K562 (cell line): Measurements from ENCODE around the gene PLXNA2.

Experiments
- MAFK ChIP-seq: IDR thresholded peaks from 2 replicates; pipeline ENCODE4 v1.6.1; 2011; ENCODE audit warnings: low read length, improper control_type of control experiment
- MAZ ChIP-seq, 2 experiments: fragments of 450-650 bp in 1 of 2; sonication (generic) in 1 of 2; formaldehyde crosslinking; IDR thresholded peaks in 1 of 2; conservative IDR thresholded peaks in 1 of 2; 2 replicates each; pipeline versions ENCODE4 v1.4.0 to v1.5.0; 2020; ENCODE audit warnings: mild to moderate bottlenecking in 1 of 2, missing genetic modification reagents in 1 of 2
- NFIC ChIP-seq: fragments of 450-650 bp; IDR thresholded peaks from 2 replicates; pipeline ENCODE4 v1.6.1; 2017; ENCODE audit warnings: mild to moderate bottlenecking, inconsistent platforms
- NR4A1 ChIP-seq, 2 experiments: fragments of 250-450 bp in 1 of 2; fragments of 450-650 bp in 1 of 2; sonication (Bioruptor Pico) in 1 of 2; IDR thresholded peaks; 2 replicates each; pipeline versions ENCODE4 v1.4.0 to v1.6.1; 2016 to 2020; ENCODE audit warnings: mild to moderate bottlenecking in 2 of 2, missing compliant biosample characterization in 1 of 2, missing genetic modification characterization in 1 of 2, moderate library complexity in 1 of 2
- POLR2AphosphoS2 ChIP-seq: IDR thresholded peaks from 2 replicates; pipeline ENCODE4 v1.6.1; 2012; ENCODE audit warnings: low read length, improper control_type of control experiment
- TAL1 ChIP-seq: fragments of 450-650 bp; IDR thresholded peaks from 2 replicates; pipeline ENCODE4 v1.6.1; 2016; ENCODE audit warnings: mild to moderate bottlenecking
- TEAD4 ChIP-seq, 2 experiments: sonication (generic) in 1 of 2; formaldehyde crosslinking in 1 of 2; IDR thresholded peaks; 2 replicates each; pipeline versions ENCODE4 v1.6.1 to v1.8.0; 2012 to 2022; ENCODE audit warnings: borderline replicate concordance in 1 of 2, inconsistent platforms in 1 of 2, low read length in 1 of 2, mild to moderate bottlenecking in 1 of 2, missing genetic modification reagents in 1 of 2
- ZBTB1 ChIP-seq: sonication (generic); formaldehyde crosslinking; IDR thresholded peaks from 2 replicates; pipeline ENCODE4 v1.8.1; 2023; ENCODE audit warnings: missing genetic modification reagents, low read depth, mild to moderate bottlenecking, borderline replicate concordance
- ZBTB17 ChIP-seq: fragments of 450-650 bp; formaldehyde crosslinking; IDR thresholded peaks from 2 replicates; pipeline ENCODE4 v1.4.0; 2020; ENCODE audit warnings: mild to moderate bottlenecking
- ZNF263 ChIP-seq: sonication (generic); formaldehyde crosslinking; IDR thresholded peaks from 2 replicates; pipeline ENCODE4 v1.8.0; 2022; ENCODE audit warnings: mild to moderate bottlenecking, missing genetic modification reagents, borderline replicate concordance
- TF ChIP-seq, protein P1 (sequence below), 3 experiments: IDR thresholded peaks in 2 of 3; conservative IDR thresholded peaks in 1 of 3; 2 replicates each; pipeline ENCODE4 v1.5.1; 2011 to 2012; ENCODE audit warnings: low read length in 3 of 3, mild to moderate bottlenecking in 3 of 3, control low read depth in 2 of 3, improper control_type of control experiment in 1 of 3, inconsistent platforms in 1 of 3, low read depth in 1 of 3, mixed read lengths in 1 of 3, moderate library complexity in 1 of 3; ENCODE audit not compliant: insufficient read depth in 2 of 3
- TF ChIP-seq, protein P2 (sequence below): sonication (generic); formaldehyde crosslinking; IDR thresholded peaks from 2 replicates; pipeline ENCODE4 v1.8.0; 2022; ENCODE audit warnings: mild to moderate bottlenecking, missing genetic modification reagents
- TF ChIP-seq, protein P3 (sequence below), 2 experiments: fragments of 450-650 bp; formaldehyde crosslinking in 1 of 2; IDR thresholded peaks; 2 replicates each; pipeline versions ENCODE4 v1.4.0 to v1.6.1; 2014 to 2020; ENCODE audit warnings: mild to moderate bottlenecking in 2 of 2, borderline replicate concordance in 1 of 2, low read depth in 1 of 2

DNA sequence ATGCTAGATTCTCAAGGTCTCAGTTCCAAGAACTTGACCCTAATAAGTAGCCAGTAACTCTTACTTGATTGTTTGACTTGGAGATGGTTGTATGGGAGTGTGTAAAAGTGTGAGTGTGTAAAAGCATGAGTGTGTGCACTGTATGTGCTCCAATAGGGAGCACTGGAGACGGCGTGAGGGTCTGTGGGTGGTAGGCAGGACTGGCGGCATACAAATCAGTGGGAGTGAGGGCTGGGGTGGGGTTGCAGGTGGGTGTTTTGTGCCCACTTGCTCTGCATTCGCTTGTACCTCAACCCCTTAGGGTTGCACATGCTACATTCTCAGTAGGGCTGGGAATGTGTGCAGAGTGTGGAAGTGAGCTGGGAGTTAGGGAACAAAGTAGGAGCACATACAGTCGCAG, 253.7 kb downstream of the PLXNA2 start:
- TF ChIP-seq, protein P1, sequence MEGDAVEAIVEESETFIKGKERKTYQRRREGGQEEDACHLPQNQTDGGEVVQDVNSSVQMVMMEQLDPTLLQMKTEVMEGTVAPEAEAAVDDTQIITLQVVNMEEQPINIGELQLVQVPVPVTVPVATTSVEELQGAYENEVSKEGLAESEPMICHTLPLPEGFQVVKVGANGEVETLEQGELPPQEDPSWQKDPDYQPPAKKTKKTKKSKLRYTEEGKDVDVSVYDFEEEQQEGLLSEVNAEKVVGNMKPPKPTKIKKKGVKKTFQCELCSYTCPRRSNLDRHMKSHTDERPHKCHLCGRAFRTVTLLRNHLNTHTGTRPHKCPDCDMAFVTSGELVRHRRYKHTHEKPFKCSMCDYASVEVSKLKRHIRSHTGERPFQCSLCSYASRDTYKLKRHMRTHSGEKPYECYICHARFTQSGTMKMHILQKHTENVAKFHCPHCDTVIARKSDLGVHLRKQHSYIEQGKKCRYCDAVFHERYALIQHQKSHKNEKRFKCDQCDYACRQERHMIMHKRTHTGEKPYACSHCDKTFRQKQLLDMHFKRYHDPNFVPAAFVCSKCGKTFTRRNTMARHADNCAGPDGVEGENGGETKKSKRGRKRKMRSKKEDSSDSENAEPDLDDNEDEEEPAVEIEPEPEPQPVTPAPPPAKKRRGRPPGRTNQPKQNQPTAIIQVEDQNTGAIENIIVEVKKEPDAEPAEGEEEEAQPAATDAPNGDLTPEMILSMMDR (IDR thresholded peaks at IDR 0.05 in 2 of 3, conservative IDR thresholded peaks at IDR 0.05 in 1 of 3; ENCODE audit: insufficient read depth in 2 of 3, low read depth in 1 of 3, low read length in 3 of 3): no peak
- TF ChIP-seq TEAD4 (IDR thresholded peaks at IDR 0.05; ENCODE audit: low read length): no peak
- no peak for TF ChIP-seq TEAD4 (CRISPR knock-in tag; IDR thresholded peaks at IDR 0.05; ENCODE audit: borderline replicate concordance)
- TF ChIP-seq NR4A1 (CRISPR knock-in tag; IDR thresholded peaks at IDR 0.05): no peak
- no peak for TF ChIP-seq NR4A1 (tag; IDR thresholded peaks at IDR 0.05)
- no peak for TF ChIP-seq TAL1
- TF ChIP-seq ZNF263 (CRISPR knock-in tag): no peak
- no peak for TF ChIP-seq POLR2AphosphoS2
- no peak for TF ChIP-seq ZBTB1
- TF ChIP-seq, protein P2, sequence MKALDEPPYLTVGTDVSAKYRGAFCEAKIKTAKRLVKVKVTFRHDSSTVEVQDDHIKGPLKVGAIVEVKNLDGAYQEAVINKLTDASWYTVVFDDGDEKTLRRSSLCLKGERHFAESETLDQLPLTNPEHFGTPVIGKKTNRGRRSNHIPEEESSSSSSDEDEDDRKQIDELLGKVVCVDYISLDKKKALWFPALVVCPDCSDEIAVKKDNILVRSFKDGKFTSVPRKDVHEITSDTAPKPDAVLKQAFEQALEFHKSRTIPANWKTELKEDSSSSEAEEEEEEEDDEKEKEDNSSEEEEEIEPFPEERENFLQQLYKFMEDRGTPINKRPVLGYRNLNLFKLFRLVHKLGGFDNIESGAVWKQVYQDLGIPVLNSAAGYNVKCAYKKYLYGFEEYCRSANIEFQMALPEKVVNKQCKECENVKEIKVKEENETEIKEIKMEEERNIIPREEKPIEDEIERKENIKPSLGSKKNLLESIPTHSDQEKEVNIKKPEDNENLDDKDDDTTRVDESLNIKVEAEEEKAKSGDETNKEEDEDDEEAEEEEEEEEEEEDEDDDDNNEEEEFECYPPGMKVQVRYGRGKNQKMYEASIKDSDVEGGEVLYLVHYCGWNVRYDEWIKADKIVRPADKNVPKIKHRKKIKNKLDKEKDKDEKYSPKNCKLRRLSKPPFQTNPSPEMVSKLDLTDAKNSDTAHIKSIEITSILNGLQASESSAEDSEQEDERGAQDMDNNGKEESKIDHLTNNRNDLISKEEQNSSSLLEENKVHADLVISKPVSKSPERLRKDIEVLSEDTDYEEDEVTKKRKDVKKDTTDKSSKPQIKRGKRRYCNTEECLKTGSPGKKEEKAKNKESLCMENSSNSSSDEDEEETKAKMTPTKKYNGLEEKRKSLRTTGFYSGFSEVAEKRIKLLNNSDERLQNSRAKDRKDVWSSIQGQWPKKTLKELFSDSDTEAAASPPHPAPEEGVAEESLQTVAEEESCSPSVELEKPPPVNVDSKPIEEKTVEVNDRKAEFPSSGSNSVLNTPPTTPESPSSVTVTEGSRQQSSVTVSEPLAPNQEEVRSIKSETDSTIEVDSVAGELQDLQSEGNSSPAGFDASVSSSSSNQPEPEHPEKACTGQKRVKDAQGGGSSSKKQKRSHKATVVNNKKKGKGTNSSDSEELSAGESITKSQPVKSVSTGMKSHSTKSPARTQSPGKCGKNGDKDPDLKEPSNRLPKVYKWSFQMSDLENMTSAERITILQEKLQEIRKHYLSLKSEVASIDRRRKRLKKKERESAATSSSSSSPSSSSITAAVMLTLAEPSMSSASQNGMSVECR (CRISPR knock-in tag): no peak
- no peak for TF ChIP-seq ZBTB17 (CRISPR knock-in tag)
- no peak for TF ChIP-seq MAFK
- no peak for TF ChIP-seq MAZ (CRISPR knock-in tag; conservative IDR thresholded peaks at IDR 0.05 in 1 of 2, IDR thresholded peaks at IDR 0.05 in 1 of 2)
- TF ChIP-seq, protein P3, sequence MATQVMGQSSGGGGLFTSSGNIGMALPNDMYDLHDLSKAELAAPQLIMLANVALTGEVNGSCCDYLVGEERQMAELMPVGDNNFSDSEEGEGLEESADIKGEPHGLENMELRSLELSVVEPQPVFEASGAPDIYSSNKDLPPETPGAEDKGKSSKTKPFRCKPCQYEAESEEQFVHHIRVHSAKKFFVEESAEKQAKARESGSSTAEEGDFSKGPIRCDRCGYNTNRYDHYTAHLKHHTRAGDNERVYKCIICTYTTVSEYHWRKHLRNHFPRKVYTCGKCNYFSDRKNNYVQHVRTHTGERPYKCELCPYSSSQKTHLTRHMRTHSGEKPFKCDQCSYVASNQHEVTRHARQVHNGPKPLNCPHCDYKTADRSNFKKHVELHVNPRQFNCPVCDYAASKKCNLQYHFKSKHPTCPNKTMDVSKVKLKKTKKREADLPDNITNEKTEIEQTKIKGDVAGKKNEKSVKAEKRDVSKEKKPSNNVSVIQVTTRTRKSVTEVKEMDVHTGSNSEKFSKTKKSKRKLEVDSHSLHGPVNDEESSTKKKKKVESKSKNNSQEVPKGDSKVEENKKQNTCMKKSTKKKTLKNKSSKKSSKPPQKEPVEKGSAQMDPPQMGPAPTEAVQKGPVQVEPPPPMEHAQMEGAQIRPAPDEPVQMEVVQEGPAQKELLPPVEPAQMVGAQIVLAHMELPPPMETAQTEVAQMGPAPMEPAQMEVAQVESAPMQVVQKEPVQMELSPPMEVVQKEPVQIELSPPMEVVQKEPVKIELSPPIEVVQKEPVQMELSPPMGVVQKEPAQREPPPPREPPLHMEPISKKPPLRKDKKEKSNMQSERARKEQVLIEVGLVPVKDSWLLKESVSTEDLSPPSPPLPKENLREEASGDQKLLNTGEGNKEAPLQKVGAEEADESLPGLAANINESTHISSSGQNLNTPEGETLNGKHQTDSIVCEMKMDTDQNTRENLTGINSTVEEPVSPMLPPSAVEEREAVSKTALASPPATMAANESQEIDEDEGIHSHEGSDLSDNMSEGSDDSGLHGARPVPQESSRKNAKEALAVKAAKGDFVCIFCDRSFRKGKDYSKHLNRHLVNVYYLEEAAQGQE (IDR thresholded peaks at IDR 0.05; ENCODE audit: borderline replicate concordance): no peak
- TF ChIP-seq, protein P3 (CRISPR knock-in tag; IDR thresholded peaks at IDR 0.05; ENCODE audit: low read depth): no peak
- no peak for TF ChIP-seq NFIC
